WTC11 (cell line): ENCODE measurements around the gene CCDC12. TPM values are rescaled to one million over a fixed set of nuclear protein-coding genes. Genes with fewer than 3 reads are reported as not detected.

Experiments
- ATAC-seq: fragments of 200-7000 bp; cut with Tn5 transposase; 2 replicates; pipeline ENCODE4 v1.10.0; 2021; ENCODE audit warnings: mild to moderate bottlenecking, moderate library complexity
- CTCF ChIA-PET: fragments of 300-600 bp; sonication (Branson Sonifier 250); formaldehyde crosslinking; loops from one replicate; lab custom pipeline; 2021; ENCODE audit warnings: antibody characterized with exemption; lab: Charles Lee
- POLR2A ChIA-PET: fragments of 350-600 bp; sonication (Branson Sonifier 250); formaldehyde crosslinking; loops from one replicate; lab custom pipeline; 2021; ENCODE audit warnings: antibody characterized with exemption; lab: Charles Lee
- DNase-seq: peaks from one replicate; pipeline ENCODE4 v3.0.0; 2021; ENCODE audit warnings: low spot score
- H3K27ac Mint-ChIP-seq: 2 replicates; pipeline ENCODE4 v1.8.0; 2021; ENCODE audit warnings: mixed read lengths
- H3K27me3 Mint-ChIP-seq: 2 replicates; pipeline ENCODE4 v1.8.0; 2021; ENCODE audit warnings: low read depth, mild to moderate bottlenecking, moderate library complexity, mixed read lengths
- H3K36me3 Mint-ChIP-seq: 2 replicates; pipeline ENCODE4 v1.8.0; 2021; ENCODE audit warnings: mixed read lengths
- H3K4me1 Mint-ChIP-seq: 2 replicates; pipeline ENCODE4 v1.8.0; 2022; ENCODE audit warnings: mixed read lengths
- H3K4me3 Mint-ChIP-seq: 2 replicates; pipeline ENCODE4 v1.8.0; 2021; ENCODE audit warnings: mild to moderate bottlenecking, moderate library complexity, mixed read lengths
- H3K9me3 Mint-ChIP-seq: 2 replicates; pipeline ENCODE4 v1.8.0; 2021; ENCODE audit warnings: mixed read lengths
- ATF1 ChIP-seq: sonication (generic); formaldehyde crosslinking; IDR thresholded peaks from 2 replicates; pipeline ENCODE4 v1.8.1; 2023; ENCODE audit warnings: mild to moderate bottlenecking, moderate library complexity, missing genetic modification reagents
- E2F4 ChIP-seq: sonication (generic); formaldehyde crosslinking; IDR thresholded peaks from 2 replicates; pipeline ENCODE4 v1.8.1; 2022; ENCODE audit warnings: low read depth, mild to moderate bottlenecking, moderate library complexity, missing genetic modification reagents, borderline replicate concordance
- FOXP4 ChIP-seq: sonication (generic); formaldehyde crosslinking; IDR thresholded peaks from 2 replicates; pipeline ENCODE4 v1.8.0; 2022; ENCODE audit warnings: mild to moderate bottlenecking, missing genetic modification reagents
- JUN ChIP-seq: sonication (generic); formaldehyde crosslinking; IDR thresholded peaks from 2 replicates; pipeline ENCODE4 v1.8.0; 2023; ENCODE audit warnings: mild to moderate bottlenecking, missing genetic modification reagents
- NFE2L1 ChIP-seq: sonication (generic); formaldehyde crosslinking; IDR thresholded peaks from 2 replicates; pipeline ENCODE4 v1.8.1; 2023; ENCODE audit warnings: missing genetic modification reagents
- NFYB ChIP-seq: sonication (generic); formaldehyde crosslinking; conservative IDR thresholded peaks from 2 replicates; pipeline ENCODE4 v1.8.0; 2022; ENCODE audit warnings: low read depth, missing genetic modification reagents
- RORB ChIP-seq: fragments of 250-450 bp; sonication (Bioruptor Pico); IDR thresholded peaks from 2 replicates; pipeline ENCODE4 v1.9.0; 2021; ENCODE audit warnings: mild to moderate bottlenecking
- SMAD4 ChIP-seq: sonication (generic); formaldehyde crosslinking; IDR thresholded peaks from 2 replicates; pipeline ENCODE4 v1.8.0; 2022; ENCODE audit warnings: mild to moderate bottlenecking, missing genetic modification reagents
- STAT6 ChIP-seq: sonication (generic); formaldehyde crosslinking; conservative IDR thresholded peaks from 2 replicates; pipeline ENCODE4 v1.8.1; 2023; ENCODE audit warnings: mild to moderate bottlenecking, low read depth, missing genetic modification reagents, moderate library complexity
- TEAD1 ChIP-seq: sonication (generic); formaldehyde crosslinking; IDR thresholded peaks from 2 replicates; pipeline ENCODE4 v1.8.0; 2022; ENCODE audit warnings: mild to moderate bottlenecking, missing genetic modification reagents
- USF1 ChIP-seq: sonication (generic); formaldehyde crosslinking; IDR thresholded peaks from 2 replicates; pipeline ENCODE4 v1.8.0; 2022; ENCODE audit warnings: mild to moderate bottlenecking, missing genetic modification reagents
- ZNF232 ChIP-seq: sonication (generic); formaldehyde crosslinking; IDR thresholded peaks from 2 replicates; pipeline ENCODE4 v1.8.0; 2022; ENCODE audit warnings: mild to moderate bottlenecking, missing genetic modification reagents
- ZNF396 ChIP-seq: fragments of 250-450 bp; sonication (Bioruptor Pico); IDR thresholded peaks from 2 replicates; pipeline ENCODE4 v1.8.0; 2021; ENCODE audit warnings: mild to moderate bottlenecking, moderate library complexity, borderline replicate concordance
- ZNF416 ChIP-seq: fragments of 250-450 bp; sonication (Bioruptor Pico); IDR thresholded peaks from 2 replicates; pipeline ENCODE4 v1.9.0; 2021; ENCODE audit warnings: mild to moderate bottlenecking, inconsistent platforms
- total RNA-seq: library from RNA; stranded (reverse); gene quantifications from 3 replicates; pipeline ENCODE4 v1.2.3, GENCODE V29; 2021
- TF ChIP-seq, protein P1 (sequence below): fragments of 200-600 bp; IDR thresholded peaks from 2 replicates; pipeline ENCODE4 v1.8.0; 2022; ENCODE audit warnings: antibody characterized with exemption

The CCDC12 gene
- total RNA-seq, 1 experiment from 2014 or later: 59.1 TPM

- H3K27me3 Mint-ChIP-seq: no peaks in the 10 kb centered on the region
- H3K4me1 Mint-ChIP-seq: peaks cover 3% of the 10 kb centered on the region
- ATAC-seq: no peak
- CTCF ChIA-PET: interaction anchor here (0.6 to 1.6 kb wide), 18 partner anchors 10 to 418 kb away, joined by 3 to 9 read pairs (median 4); partner anchors contain the start of genes CCDC12, NBEAL2, PTPN23 and SETD2
- H3K36me3 Mint-ChIP-seq: peaks cover 24% of the 10 kb centered on the region; the same call in 1 of the 2 replicates
- TF ChIP-seq NFYB (CRISPR knock-in tag) (no peak), STAT6 (no peak), FOXP4 (CRISPR knock-in tag) (no peak), ATF1 (no peak), ZNF232 (no peak), E2F4 (CRISPR knock-in tag) (no peak), ZNF416 (CRISPR knock-in tag) (no peak)
- POLR2A ChIA-PET: no interaction called here
- no peak for DNase-seq
- H3K9me3 Mint-ChIP-seq: no peaks in the 10 kb centered on the region
- no peak overlapping the region for H3K27ac Mint-ChIP-seq
- H3K4me3 Mint-ChIP-seq: no peak overlapping the region
Observed at GRCh38 chr3:47003056-47003410, 26.5 kb upstream of the CCDC12 start.

GRCh38 chr3:47002171-47003055 lies 25.9 kb upstream of the CCDC12 start:
- ChIA-PET POLR2A (interaction anchor here (0.6 kb wide), 1 partner anchor 73 kb away, joined by 3 read pairs; no protein-coding TSS in a partner anchor), CTCF (interaction anchor here (0.6 to 1.6 kb wide), 22 partner anchors 9 to 418 kb away, joined by 3 to 9 read pairs (median 4); partner anchors contain the start of genes CCDC12, NBEAL2, PTPN23 and SETD2)
- DNase-seq (peak; percentile 85), ATAC-seq (peak; percentile 85)
- no peak overlapping the region for H3K4me3 Mint-ChIP-seq
- H3K27ac Mint-ChIP-seq: no peak overlapping the region
- TF ChIP-seq USF1 (CRISPR knock-in tag): peak; percentile 23; the same call in 1 of the 2 replicates
- TF ChIP-seq, protein P1, sequence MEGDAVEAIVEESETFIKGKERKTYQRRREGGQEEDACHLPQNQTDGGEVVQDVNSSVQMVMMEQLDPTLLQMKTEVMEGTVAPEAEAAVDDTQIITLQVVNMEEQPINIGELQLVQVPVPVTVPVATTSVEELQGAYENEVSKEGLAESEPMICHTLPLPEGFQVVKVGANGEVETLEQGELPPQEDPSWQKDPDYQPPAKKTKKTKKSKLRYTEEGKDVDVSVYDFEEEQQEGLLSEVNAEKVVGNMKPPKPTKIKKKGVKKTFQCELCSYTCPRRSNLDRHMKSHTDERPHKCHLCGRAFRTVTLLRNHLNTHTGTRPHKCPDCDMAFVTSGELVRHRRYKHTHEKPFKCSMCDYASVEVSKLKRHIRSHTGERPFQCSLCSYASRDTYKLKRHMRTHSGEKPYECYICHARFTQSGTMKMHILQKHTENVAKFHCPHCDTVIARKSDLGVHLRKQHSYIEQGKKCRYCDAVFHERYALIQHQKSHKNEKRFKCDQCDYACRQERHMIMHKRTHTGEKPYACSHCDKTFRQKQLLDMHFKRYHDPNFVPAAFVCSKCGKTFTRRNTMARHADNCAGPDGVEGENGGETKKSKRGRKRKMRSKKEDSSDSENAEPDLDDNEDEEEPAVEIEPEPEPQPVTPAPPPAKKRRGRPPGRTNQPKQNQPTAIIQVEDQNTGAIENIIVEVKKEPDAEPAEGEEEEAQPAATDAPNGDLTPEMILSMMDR: peak; percentile 25; the same call in 1 of the 2 replicates
- TF ChIP-seq JUN (CRISPR knock-in tag): no peak
- TF ChIP-seq ZNF396 (CRISPR knock-in tag): no peak
- TF ChIP-seq NFE2L1 (CRISPR knock-in tag): no peak
- no peak for TF ChIP-seq RORB
- no peak for TF ChIP-seq ATF1
- 0 out of 2 replicates have a peak, but pooled peaks have one; percentile 27 for TF ChIP-seq TEAD1 (CRISPR knock-in tag)
- no peak for TF ChIP-seq SMAD4 (CRISPR knock-in tag)
- peaks cover 3% of the 10 kb centered on the region for H3K4me1 Mint-ChIP-seq
- peaks cover 24% of the 10 kb centered on the region; the same call in 1 of the 2 replicates for H3K36me3 Mint-ChIP-seq
- no peaks in the 10 kb centered on the region for H3K27me3 Mint-ChIP-seq
- H3K9me3 Mint-ChIP-seq: no peaks in the 10 kb centered on the region
